ENCODE results near the gene TPSB2.

DNA sequence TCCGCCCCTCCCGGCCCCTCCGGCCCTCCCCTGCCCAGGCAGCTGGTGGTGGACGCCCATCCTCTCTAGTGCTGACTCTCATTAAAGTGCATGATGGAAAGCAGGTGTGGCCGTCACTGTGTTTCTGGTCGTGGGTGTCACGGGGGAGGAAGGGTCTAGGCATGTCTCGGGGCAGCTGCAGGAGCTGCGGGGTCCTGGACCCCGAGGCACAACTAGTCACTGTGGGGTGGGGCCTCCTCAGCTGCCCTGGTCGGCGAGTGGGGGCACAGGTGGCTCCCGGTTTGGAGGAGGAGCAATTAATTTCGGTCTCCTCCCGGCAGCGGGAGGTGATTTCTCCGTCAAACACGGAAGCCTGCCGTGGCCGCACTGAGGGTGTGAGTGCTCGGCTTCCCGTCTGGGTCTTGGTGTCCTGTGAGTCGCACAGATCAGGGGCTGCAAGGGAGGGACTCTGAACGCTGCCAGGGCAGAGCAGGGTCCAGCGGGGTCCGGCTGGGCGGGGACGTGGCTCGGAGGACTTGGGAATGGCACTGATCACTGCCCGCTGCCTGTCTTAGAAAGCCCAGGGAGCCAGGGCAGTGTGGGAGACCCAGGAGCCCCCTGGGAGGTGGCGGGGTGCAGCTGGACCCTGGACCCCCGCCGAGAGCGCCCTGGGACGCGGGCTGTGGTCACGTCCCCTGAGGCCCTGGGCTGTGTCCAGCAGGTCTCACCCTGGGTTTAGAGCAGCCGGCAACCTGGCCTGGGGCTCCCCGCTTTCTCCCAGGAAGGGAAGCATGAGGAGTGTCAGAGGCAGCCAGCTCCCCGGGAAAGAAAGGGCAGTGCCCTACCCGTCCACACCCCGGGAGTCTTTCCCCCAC, 29.1 kb upstream of the TPSB2 start:
- TF ChIP-seq, protein P1, sequence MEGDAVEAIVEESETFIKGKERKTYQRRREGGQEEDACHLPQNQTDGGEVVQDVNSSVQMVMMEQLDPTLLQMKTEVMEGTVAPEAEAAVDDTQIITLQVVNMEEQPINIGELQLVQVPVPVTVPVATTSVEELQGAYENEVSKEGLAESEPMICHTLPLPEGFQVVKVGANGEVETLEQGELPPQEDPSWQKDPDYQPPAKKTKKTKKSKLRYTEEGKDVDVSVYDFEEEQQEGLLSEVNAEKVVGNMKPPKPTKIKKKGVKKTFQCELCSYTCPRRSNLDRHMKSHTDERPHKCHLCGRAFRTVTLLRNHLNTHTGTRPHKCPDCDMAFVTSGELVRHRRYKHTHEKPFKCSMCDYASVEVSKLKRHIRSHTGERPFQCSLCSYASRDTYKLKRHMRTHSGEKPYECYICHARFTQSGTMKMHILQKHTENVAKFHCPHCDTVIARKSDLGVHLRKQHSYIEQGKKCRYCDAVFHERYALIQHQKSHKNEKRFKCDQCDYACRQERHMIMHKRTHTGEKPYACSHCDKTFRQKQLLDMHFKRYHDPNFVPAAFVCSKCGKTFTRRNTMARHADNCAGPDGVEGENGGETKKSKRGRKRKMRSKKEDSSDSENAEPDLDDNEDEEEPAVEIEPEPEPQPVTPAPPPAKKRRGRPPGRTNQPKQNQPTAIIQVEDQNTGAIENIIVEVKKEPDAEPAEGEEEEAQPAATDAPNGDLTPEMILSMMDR (IDR thresholded peaks at IDR 0.05; ENCODE audit: insufficient read depth, low read depth, low read length): no peak
- TF ChIP-seq EZH2 (IDR thresholded peaks at IDR 0.05; ENCODE audit: insufficient read depth, low read length): peak; percentile 73

Measured in astrocyte (in vitro differentiated cells and primary cell).